Stimulated activated CD4-positive, alpha-beta T cell treated with anti-CD3 and anti-CD28 coated beads, Interleukin-4, amount 100 ng/mL, for 48 hours (primary cell): ENCODE data around the gene RILPL2.
"Not testable (repeated sequence)": the region's sequence is repeated elsewhere in the genome, so short reads cannot be mapped to it uniquely, and the experiment has no call there.

Experiments used
- DNase-seq, 2 donors: peaks; one replicate each; pipeline ENCODE4 v3.0.0-alpha.2; 2020; ENCODE audit warnings: low read depth in 2 of 2

The RILPL2 gene

GRCh38 chr12:123436017-123436964 is at the start of gene RILPL2:
Gene RILPL2 (minus strand): TSS chr12:123436684. CDS start chr12:123436420, 264 bp downstream.
- peak; percentile 92 to 93 for DNase-seq

GRCh38 chr12:123485756-123486155 is 49.3 kb upstream of the RILPL2 start:
- no peak for DNase-seq

- DNase-seq: no peak
These were observed 47.2 kb upstream of the RILPL2 start for GRCh38 chr12:123483602-123484248.

- no peak for DNase-seq
These were observed 46.4 kb upstream of the RILPL2 start for GRCh38 chr12:123482876-123483275.

- not testable (repeated sequence) for DNase-seq
These were observed 44.8 kb upstream of the RILPL2 start for GRCh38 chr12:123481251-123481650.

GRCh38 chr12:123479442-123480180 is 43.1 kb upstream of the RILPL2 start:
- no peak for DNase-seq

- no peak for DNase-seq
These were observed 42.3 kb upstream of the RILPL2 start for GRCh38 chr12:123478762-123479161.

- DNase-seq: no peak
These were observed 41.6 kb upstream of the RILPL2 start for GRCh38 chr12:123478069-123478468.

- no peak for DNase-seq
These were observed 38.8 kb upstream of the RILPL2 start for GRCh38 chr12:123475246-123475703.

GRCh38 chr12:123474485-123475245 is 38.2 kb upstream of the RILPL2 start:
- DNase-seq: no peak

GRCh38 chr12:123472438-123472849 is 36.0 kb upstream of the RILPL2 start:
- DNase-seq: no peak

GRCh38 chr12:123471374-123472068 is 35.0 kb upstream of the RILPL2 start:
- no peak for DNase-seq

- DNase-seq: no peak
These were observed 33.5 kb upstream of the RILPL2 start for GRCh38 chr12:123469978-123470377.

- DNase-seq: no peak
These were observed 32.3 kb upstream of the RILPL2 start for GRCh38 chr12:123468786-123469185.

GRCh38 chr12:123465084-123465483 is 28.6 kb upstream of the RILPL2 start:
- DNase-seq: no peak

GRCh38 chr12:123463174-123463573 is 26.7 kb upstream of the RILPL2 start:
- DNase-seq: not testable (repeated sequence)

GRCh38 chr12:123457980-123458779 is 21.7 kb upstream of the RILPL2 start, which contains the start of gene SNRNP35:
Gene SNRNP35 (plus strand): TSS chr12:123458139. CDS start chr12:123465541, 7,402 bp downstream.
- peak; percentile 65 to 77 for DNase-seq

- DNase-seq: no peak
These were observed 16.7 kb upstream of the RILPL2 start for GRCh38 chr12:123453165-123453564.

- DNase-seq: not testable (repeated sequence)
These were observed 15.7 kb upstream of the RILPL2 start for GRCh38 chr12:123452276-123452550.

GRCh38 chr12:123450636-123451035 is 14.2 kb upstream of the RILPL2 start:
- DNase-seq: no peak
